Rectal smooth muscle tissue (tissue), 1 donor: ENCODE results near the gene MSRB3.
"Not testable (repeated sequence)": the region's sequence is repeated elsewhere in the genome, so short reads cannot be mapped to it uniquely, and the experiment has no call there.

Source experiments
- H3K27ac ChIP-seq: one replicate; pipeline ENCODE4 v1.7.0; 2013; ENCODE audit warnings: low read depth, low read length, inconsistent platforms
- H3K27me3 ChIP-seq: one replicate; pipeline ENCODE4 v1.7.0; 2013; ENCODE audit warnings: low read length; ENCODE audit not compliant: control insufficient read depth, insufficient read depth
- H3K36me3 ChIP-seq: one replicate; pipeline ENCODE4 v1.7.0; 2013; ENCODE audit warnings: low read length; ENCODE audit not compliant: control insufficient read depth, insufficient read depth
- H3K4me1 ChIP-seq: one replicate; pipeline ENCODE4 v1.7.0; 2013; ENCODE audit warnings: low read length; ENCODE audit not compliant: control insufficient read depth, insufficient read depth
- H3K4me3 ChIP-seq: one replicate; pipeline ENCODE4 v1.7.0; 2013; ENCODE audit warnings: low read length
- H3K9ac ChIP-seq: one replicate; pipeline ENCODE4 v1.7.0; 2013; ENCODE audit warnings: low read length

MSRB3 gene

DNA sequence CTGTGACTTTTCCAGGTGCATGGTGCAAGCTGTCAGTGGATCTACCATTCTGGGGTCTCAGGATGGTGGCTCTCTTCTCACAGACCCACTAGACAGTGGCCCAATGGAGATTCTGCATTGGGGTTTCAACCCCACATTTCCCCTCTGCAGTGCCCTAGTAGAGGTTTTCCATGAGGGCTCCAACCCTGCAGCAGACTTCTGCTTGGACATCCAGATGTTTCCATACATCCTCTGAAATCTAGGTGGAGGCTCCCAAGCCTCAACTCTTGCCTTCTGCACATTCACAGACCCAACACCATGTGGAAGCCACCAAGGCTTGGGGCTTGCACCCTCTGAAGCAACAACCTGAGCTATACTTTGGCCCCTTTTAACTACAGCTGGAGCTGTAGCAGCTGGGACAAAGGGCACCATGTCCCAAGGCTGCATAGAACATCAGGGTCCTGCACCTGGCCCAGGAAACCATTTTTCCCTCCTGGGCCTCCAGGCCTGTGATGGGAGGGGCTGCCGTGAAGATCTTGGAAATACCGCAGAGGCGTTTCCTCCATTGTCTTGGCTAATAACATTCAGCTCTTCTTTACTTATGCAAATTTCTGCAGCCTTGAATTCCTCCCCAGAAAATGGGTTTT, 205.5 kb downstream of the MSRB3 start:
- not testable (repeated sequence) for H3K27ac ChIP-seq, H3K4me1 ChIP-seq, H3K9ac ChIP-seq, H3K4me3 ChIP-seq, H3K27me3 ChIP-seq, H3K36me3 ChIP-seq

DNA sequence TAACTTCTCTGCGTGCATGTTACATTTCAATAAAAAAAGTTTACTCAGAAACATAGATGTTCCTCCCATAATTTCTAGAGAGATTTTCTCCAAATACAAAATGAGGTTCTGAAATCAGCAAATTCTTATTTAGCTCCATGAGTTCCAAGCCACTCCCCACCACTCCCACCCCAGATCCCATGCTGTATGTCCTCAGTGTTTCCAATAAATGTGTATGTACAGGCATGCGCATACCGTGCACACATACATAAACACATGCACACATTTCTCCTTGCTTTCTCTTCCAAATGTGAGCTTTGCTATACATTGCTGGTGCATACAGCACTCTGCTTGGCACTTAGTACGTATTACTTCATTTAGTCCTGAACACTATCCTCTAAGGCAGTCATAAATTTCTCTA, 209.7 kb downstream of the MSRB3 start:
- H3K4me3 ChIP-seq = no peak overlapping the region
- H3K36me3 ChIP-seq = no peaks in the 10 kb centered on the region
- H3K9ac ChIP-seq = no peak overlapping the region
- H3K27ac ChIP-seq = no peak overlapping the region
- H3K27me3 ChIP-seq = no peaks in the 10 kb centered on the region
- no peaks in the 10 kb centered on the region for H3K4me1 ChIP-seq

DNA sequence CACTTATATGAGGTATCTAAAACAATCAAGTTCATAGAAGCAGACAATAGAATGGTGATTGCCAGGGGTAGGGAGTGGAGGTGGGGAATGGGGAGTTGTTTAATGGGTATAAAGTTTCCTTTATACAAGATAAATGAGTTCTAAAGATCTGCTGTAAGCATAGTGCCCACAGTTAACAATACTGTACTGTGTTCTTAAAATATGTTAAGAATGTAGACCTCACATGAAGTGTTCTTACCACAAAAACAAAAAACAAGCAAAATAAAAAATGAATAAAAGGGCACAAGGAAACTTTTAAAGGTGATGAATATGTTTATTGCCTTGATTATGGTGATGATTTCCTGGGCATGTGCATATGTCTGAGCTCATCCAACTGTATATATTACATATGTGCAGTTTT, 211.8 kb downstream of the MSRB3 start:
- Histone ChIP-seq H3K4me3 (no peak overlapping the region), H3K9ac (no peak overlapping the region), H3K4me1 (no peaks in the 10 kb centered on the region), H3K36me3 (no peaks in the 10 kb centered on the region), H3K27me3 (peaks cover 2% of the 10 kb centered on the region), H3K27ac (no peak overlapping the region)

DNA sequence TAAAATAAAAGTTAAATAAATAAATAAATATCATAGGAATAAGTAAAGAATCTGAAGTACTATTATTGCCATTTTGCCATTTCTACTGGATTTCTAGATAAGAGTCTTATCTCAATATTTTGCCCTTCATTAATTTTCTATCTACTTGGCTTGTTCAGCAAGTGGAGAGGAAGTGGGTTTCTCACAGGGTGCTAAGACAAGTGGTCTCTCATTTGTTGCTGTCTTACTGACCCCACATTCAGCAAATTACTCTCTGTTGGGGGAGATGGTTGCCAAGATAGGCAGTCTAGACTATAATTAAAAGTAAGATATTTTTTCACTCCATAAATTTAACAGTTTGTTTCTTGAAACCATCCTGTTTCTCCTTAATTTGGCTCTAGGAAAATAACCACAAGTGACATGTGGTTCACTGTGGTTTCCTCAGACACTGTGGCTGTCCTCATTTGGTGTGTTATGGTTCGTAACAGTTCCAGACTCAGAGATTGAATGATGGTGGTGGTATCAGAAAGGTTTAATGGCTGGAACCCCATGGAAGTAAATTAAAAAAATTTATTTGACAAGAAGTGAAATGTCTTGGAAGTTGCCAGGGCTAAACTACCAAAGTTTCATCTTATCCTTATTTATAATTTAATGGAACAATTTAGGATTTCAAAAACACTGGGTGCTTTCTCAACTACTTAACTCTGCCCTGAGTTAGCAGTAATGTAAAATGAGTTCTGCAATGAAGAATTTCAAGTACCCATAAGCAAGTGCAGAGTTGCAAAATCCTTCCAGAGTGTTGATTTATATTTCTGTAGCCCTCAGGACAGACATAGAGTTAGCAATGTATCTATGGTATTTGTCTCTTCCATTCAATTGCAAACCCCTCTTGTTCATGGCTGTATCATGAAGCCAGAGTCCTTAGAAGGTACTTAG, 214.8 kb downstream of the MSRB3 start:
- Histone ChIP-seq H3K27ac (no peak overlapping the region), H3K4me3 (no peak overlapping the region), H3K9ac (no peak overlapping the region)

DNA sequence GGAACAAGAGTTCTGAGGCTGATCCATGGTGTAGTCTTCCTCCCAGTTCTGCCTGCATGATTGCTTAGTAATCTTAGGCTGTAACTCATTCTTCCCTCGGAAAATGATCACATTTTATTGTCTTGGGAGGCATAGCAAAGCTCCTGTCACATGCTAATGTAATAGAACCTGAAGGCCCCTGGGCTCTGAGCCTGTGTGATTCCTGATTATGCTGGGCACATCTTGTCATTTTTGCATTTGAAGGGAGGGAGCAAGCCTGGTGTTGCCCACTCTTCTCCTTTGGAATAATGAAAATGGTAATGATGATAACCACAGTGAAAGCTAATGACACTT, 215.4 kb downstream of the MSRB3 start:
- Histone ChIP-seq H3K9ac (no peak overlapping the region), H3K27me3 (peaks cover 2% of the 10 kb centered on the region), H3K36me3 (no peaks in the 10 kb centered on the region), H3K4me3 (no peak overlapping the region), H3K4me1 (no peaks in the 10 kb centered on the region), H3K27ac (no peak overlapping the region)

More for the DNA sequence above, 214.8 kb downstream of the MSRB3 start:
- Histone ChIP-seq H3K27me3 (peaks cover 2% of the 10 kb centered on the region), H3K4me1 (no peaks in the 10 kb centered on the region), H3K36me3 (no peaks in the 10 kb centered on the region)

DNA sequence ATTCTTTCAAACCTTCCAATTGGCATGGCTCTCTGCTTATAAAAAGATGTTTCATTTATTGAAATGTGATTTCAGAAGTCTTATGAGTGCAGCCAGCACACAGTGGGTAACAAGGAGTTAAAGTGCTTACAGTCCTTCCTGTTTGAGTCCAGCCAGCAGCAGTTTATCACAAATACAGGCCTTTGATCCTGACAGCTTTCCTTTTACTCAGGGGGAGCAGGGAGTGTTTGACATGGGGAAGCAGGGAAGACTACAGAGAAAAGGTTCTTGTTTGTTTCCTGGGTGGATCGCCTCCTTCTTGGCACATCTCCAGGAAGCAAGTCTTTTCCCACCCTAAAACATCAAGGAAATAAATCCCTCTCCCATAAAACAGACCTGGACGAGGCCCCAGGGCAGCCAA, 216.1 kb downstream of the MSRB3 start:
- Histone ChIP-seq H3K9ac (no peak overlapping the region), H3K4me1 (no peaks in the 10 kb centered on the region), H3K27ac (no peak overlapping the region), H3K27me3 (peaks cover 2% of the 10 kb centered on the region), H3K4me3 (no peak overlapping the region), H3K36me3 (no peaks in the 10 kb centered on the region)

DNA sequence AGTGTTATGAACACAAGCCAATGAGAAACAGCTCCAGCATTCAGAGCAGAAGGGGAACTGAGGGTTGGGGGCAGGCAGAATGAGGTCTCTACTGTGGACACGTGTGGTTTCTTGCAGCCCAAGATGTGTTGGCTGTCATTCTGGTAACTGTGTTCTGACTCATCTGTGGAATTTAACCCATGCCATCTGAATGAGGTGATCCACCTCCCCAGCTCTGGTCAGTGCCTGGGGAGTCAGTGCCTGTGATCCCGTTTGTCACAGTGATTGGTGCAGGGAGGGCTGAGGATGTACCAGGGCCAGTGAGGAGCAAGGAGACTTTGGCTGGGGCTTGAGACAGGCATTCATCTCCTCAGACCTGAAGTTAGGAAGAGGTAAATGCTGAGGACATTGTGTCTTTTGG, 216.8 kb downstream of the MSRB3 start:
- H3K27ac ChIP-seq = no peak overlapping the region
- no peaks in the 10 kb centered on the region for H3K4me1 ChIP-seq
- no peak overlapping the region for H3K9ac ChIP-seq
- no peaks in the 10 kb centered on the region for H3K36me3 ChIP-seq
- H3K4me3 ChIP-seq = no peak overlapping the region
- peaks cover 2% of the 10 kb centered on the region for H3K27me3 ChIP-seq

DNA sequence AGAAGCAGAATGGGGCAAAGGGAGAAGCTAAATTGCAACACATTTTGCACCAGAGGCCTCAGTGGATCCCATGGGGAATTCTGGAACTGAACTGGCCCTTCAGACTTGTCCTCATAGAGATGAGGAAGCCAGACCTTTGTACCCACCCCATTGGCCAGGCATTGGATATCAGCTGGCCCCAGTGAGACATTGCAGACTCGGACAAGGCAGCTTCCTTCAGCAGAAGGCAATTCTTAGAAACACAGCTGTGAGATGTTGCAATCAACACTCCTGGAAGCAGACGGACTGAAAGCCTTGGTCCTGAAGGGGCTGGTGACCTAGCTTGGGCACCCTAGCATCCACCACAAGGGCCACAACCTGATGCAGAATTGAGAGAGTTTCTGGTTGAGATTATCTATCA, 218.1 kb downstream of the MSRB3 start:
- Histone ChIP-seq H3K9ac (no peak overlapping the region), H3K4me1 (no peaks in the 10 kb centered on the region), H3K27me3 (peaks cover 2% of the 10 kb centered on the region), H3K36me3 (no peaks in the 10 kb centered on the region), H3K4me3 (no peak overlapping the region), H3K27ac (no peak overlapping the region)

DNA sequence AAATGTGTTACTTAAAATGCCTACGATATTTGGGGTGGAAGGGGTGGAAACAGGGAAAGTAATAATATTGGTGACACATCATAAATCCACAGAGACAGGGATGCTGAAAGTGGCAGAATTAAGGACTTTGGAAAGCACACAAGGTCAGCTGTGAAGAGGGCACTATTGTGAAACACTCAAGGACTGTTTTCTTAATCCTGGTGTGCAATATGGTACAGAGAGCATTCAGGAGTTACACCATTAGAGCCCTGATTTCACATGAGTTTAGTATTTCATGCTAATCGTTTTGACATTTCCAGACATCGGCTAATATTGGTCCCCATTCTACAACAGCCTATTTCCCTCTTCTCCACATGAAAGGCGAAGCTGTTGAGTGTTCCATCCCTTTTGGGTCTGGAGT, 219.2 kb downstream of the MSRB3 start:
- H3K4me1 ChIP-seq = no peaks in the 10 kb centered on the region
- peaks cover 2% of the 10 kb centered on the region for H3K27me3 ChIP-seq
- H3K27ac ChIP-seq = no peak overlapping the region
- no peaks in the 10 kb centered on the region for H3K36me3 ChIP-seq
- no peak overlapping the region for H3K4me3 ChIP-seq
- H3K9ac ChIP-seq = no peak overlapping the region

DNA sequence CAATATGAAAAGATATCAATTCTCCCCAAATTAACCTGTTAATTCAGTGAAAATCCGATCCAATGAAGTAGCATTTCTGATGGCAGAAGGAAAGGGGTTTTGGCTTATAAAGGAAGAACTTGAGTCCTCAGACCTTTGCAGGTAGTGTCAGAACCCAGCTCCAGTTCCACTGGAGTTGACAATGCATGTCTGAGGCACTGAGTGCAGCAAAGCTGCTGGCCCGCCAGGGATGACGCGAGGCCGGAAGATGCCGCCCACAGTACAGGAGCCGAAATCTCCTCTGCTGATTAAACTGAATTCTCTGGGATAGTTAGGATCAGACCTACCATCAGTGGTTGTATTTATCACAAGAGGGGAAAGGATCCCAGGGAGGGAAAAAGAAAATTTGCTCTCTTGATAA, 220.7 kb downstream of the MSRB3 start:
- Histone ChIP-seq H3K4me3 (no peak overlapping the region), H3K27me3 (peaks cover 2% of the 10 kb centered on the region), H3K4me1 (no peaks in the 10 kb centered on the region), H3K27ac (no peak overlapping the region), H3K9ac (no peak overlapping the region), H3K36me3 (no peaks in the 10 kb centered on the region)

DNA sequence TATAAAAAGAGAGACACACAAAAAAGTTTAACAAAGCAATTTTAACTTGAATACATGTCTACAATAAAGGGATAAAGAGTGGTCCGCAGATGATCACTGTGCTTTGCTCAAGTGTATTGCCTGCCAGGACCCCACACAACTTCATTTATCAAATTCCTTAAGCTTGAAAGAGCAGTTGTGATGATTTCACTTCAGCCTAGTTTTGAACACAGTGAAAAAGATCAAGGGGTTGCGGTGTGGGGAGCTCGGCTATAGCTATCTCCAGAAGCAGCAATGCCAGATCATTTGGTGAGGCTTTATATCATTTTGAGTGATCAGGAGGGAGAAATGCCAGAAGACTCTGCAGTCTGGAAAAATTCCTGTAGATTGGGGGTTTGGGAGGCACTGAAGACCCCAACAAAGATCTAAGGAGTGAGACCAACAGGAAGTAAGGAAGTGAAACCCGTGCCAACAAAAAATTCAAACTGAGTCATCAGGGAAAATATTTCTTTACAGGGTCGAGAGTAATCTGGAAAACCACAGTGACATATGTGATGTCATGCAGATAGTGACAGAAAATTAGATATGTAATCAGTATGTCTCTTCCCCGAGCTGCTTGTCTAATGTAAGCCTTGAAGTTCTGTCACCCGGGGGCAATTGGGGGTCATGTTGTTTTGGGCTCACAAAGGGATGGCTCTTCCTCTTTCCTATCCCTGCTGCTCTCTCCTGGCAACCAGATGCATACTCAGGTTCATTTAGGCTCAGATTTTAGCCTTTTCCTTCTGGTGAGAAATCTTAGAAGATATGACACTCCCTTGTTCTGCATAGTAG, 221.8 kb downstream of the MSRB3 start:
- Histone ChIP-seq H3K9ac (no peak overlapping the region), H3K36me3 (no peaks in the 10 kb centered on the region), H3K4me1 (no peaks in the 10 kb centered on the region), H3K27me3 (no peaks in the 10 kb centered on the region), H3K4me3 (no peak overlapping the region), H3K27ac (no peak overlapping the region)

DNA sequence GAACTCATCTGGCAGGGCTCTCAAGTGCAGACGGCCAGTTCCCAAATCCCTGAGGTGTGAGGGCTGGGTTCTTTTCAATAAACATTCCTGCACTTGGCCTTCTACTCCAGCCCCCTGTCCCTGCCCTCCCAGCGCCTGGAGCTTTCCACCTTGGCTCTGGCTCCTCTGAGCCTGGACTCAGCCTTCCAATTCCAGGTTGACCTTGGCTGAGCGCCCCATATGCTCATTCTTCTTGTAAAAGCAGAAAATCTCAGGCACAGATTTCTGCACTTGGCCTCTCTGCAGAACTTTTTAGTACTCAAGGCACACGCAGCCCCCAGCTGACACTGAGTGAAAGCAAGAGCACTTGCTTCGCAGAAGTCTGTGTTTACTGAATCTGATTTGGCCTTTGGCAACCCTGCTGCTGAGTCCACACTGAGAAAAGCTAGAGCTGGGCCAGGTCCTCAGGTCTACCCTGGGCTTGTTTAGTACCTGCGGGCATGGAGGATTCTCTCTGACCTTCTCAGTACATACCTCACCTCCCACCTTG, 222.7 kb downstream of the MSRB3 start:
- H3K9ac ChIP-seq = no peak overlapping the region
- H3K4me3 ChIP-seq = no peak overlapping the region
- H3K4me1 ChIP-seq = no peaks in the 10 kb centered on the region
- H3K27me3 ChIP-seq = no peaks in the 10 kb centered on the region
- no peak overlapping the region for H3K27ac ChIP-seq
- H3K36me3 ChIP-seq = no peaks in the 10 kb centered on the region
